Activated CD4-positive, alpha-beta T cell treated with anti-CD3 and anti-CD28 coated beads, Interleukin-2, amount 50 U/mL, for 4 hours (primary cell): Measurements from ENCODE around the gene MORC4.

ENCODE experiments used
- DNase-seq, 2 experiments: peaks; one replicate each; pipeline ENCODE4 v3.0.0-alpha.2; 2020

The MORC4 gene

GRCh38 chrX:106903856-106904528, 96.0 kb downstream of the MORC4 start:
- no peak for DNase-seq

GRCh38 chrX:106903291-106903824, 96.7 kb downstream of the MORC4 start, which contains the start of gene RIPPLY1:
Gene RIPPLY1, minus strand, starts transcription at chrX:106903341. Its CDS starts 54 bp downstream, at chrX:106903287.
- no peak for DNase-seq

GRCh38 chrX:106902684-106903083, 97.3 kb downstream of the MORC4 start:
- DNase-seq, result no peak

- DNase-seq, result no peak
These were observed 98.2 kb downstream of the MORC4 start for GRCh38 chrX:106901781-106902219.

- no peak for DNase-seq
These were observed 98.7 kb downstream of the MORC4 start for GRCh38 chrX:106901341-106901740.

- no peak for DNase-seq
These were observed 100.2 kb downstream of the MORC4 start for GRCh38 chrX:106899841-106900240.

GRCh38 chrX:106899276-106899675, 100.7 kb downstream of the MORC4 start:
- no peak for DNase-seq

GRCh38 chrX:106898462-106898861, 101.5 kb downstream of the MORC4 start:
- DNase-seq, result no peak

GRCh38 chrX:106897259-106897658, 102.8 kb downstream of the MORC4 start:
- no peak for DNase-seq

- DNase-seq, result no peak
These were observed 105.0 kb downstream of the MORC4 start for GRCh38 chrX:106894978-106895452.

GRCh38 chrX:106894392-106894909, 105.6 kb downstream of the MORC4 start:
- peak; percentile 16 to 25 for DNase-seq

- no peak for DNase-seq
These were observed 108.1 kb downstream of the MORC4 start for GRCh38 chrX:106891762-106892460.
